KOPT-K1 (cell line): ENCODE results near the gene DGKI.

Experiments
- H3K27ac ChIP-seq: fragments of 200-600 bp; sonication (generic); 2 replicates; pipeline ENCODE4 v1.5.1; 2016; ENCODE audit warnings: antibody characterized with exemption, mild to moderate bottlenecking, low read depth, low read length; ENCODE audit not compliant: poor library complexity, severe bottlenecking
- H3K36me3 ChIP-seq: fragments of 200-600 bp; sonication (generic); 2 replicates; pipeline ENCODE4 v1.5.1; 2017; ENCODE audit warnings: antibody characterized with exemption, mild to moderate bottlenecking, low read length, moderate library complexity; ENCODE audit not compliant: insufficient read depth
- H3K9me3 ChIP-seq: fragments of 200-600 bp; sonication (generic); 2 replicates; pipeline ENCODE4 v1.5.1; 2017; ENCODE audit warnings: antibody characterized with exemption, low read length, mild to moderate bottlenecking; ENCODE audit not compliant: insufficient read depth, poor library complexity, severe bottlenecking

The DGKI gene

DNA sequence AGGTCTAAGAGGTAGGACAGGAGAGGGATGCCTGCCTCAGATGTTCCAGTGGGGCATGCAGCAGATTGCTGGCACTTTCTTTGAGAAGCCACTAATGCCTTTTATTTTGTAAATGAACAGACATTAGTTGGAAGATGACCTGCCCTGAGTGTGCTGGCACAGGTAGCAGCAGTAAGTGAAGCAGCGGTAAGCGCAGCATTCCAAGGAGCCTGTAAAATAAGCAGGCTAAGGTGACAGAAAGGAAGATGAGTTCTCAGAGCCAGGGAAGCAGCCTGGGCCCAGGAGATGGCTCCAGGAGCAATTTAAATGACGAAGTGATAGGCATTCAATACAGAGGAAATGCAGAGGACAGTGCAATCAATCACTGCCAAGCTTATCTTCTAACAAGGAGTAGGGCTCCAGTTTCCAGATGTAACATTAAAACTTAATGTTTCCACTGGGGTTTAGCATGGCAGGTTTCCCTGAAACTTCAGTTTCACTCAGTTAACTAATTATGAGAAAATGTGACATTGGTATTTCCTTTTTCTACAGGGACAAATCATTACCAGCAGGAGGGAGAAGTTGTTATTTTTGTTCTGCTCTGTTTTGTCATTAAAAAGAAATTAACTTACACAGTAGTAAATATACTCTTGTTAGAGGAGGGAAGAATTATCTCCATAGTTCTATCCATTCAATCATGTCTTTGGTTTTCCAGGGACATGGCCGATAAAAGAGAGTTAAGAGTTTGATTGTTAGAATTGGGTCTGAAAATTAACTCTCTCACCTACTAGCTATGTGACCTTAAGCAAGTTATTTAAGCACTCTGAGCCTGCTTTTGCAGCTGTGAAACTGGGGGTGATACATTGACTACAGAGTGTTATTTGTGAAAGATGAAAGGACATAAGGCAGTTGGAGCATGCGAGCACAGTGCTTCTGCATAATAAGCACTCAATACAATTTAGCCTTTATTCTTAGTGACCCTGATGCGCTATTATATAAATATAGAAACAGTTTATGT is 406.6 kb downstream of the DGKI start:
- Histone ChIP-seq H3K36me3 (no peaks in the 10 kb centered on the region), H3K9me3 (no peaks in the 10 kb centered on the region), H3K27ac (no peak overlapping the region)

DNA sequence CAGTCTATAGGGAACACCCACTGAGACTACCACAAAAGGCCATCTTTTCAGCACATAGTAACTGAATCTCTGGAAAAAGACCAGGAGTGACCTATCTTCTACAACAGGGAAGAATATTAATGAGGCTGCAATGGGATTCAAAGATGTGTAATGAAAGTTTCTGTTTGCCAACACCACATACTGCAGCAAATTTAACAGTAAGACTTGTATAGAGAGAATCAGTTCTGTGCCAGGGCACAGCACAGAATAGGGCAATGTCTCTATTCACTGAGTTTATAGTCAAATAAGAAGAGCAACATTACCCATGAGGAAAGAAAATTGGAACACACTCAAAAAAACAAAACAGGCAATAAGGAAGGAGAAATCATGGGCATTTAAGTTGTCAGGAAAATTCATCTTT is 411.8 kb downstream of the DGKI start:
- H3K36me3 ChIP-seq, result no peaks in the 10 kb centered on the region
- H3K9me3 ChIP-seq, result no peaks in the 10 kb centered on the region
- H3K27ac ChIP-seq, result no peak overlapping the region

GRCh38 chr7:137434530-137434929 is 412.2 kb downstream of the DGKI start:
- no peak overlapping the region for H3K27ac ChIP-seq
- no peaks in the 10 kb centered on the region for H3K9me3 ChIP-seq
- no peaks in the 10 kb centered on the region for H3K36me3 ChIP-seq

GRCh38 chr7:137423321-137423720 is 423.5 kb downstream of the DGKI start:
- Histone ChIP-seq H3K36me3 (no peaks in the 10 kb centered on the region), H3K27ac (no peak overlapping the region), H3K9me3 (no peaks in the 10 kb centered on the region)

GRCh38 chr7:137421366-137421765 is 425.4 kb downstream of the DGKI start:
- H3K36me3 ChIP-seq, result no peaks in the 10 kb centered on the region
- H3K27ac ChIP-seq, result no peak overlapping the region
- no peaks in the 10 kb centered on the region for H3K9me3 ChIP-seq

GRCh38 chr7:137418841-137419240 is 427.9 kb downstream of the DGKI start:
- Histone ChIP-seq H3K27ac (no peak overlapping the region), H3K9me3 (no peaks in the 10 kb centered on the region), H3K36me3 (no peaks in the 10 kb centered on the region)

GRCh38 chr7:137417464-137417863 is 429.3 kb downstream of the DGKI start:
- H3K27ac ChIP-seq, result no peak overlapping the region
- H3K9me3 ChIP-seq, result no peaks in the 10 kb centered on the region
- no peaks in the 10 kb centered on the region for H3K36me3 ChIP-seq

- no peaks in the 10 kb centered on the region for H3K9me3 ChIP-seq
- H3K36me3 ChIP-seq, result no peaks in the 10 kb centered on the region
- no peak overlapping the region for H3K27ac ChIP-seq
Observed at GRCh38 chr7:137413901-137414300, 432.9 kb downstream of the DGKI start.

DNA sequence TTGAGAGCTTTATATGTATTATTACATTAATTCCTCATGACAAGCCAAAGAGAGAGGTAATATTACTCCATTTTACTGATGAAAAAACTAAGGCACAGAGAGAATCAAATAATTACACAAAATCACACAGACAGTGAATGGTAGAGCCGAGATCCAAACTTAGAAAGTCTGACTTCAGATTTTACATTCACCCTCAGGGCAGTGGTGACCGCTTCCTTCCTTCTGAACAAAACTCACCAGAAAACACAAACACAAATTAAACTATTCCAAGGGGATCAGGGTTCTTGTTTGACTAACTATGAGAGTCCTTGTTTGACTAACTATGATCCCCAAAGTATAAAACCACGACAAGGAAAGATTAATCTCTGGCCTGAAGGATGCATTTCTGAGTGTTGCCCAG is 435.3 kb downstream of the DGKI start:
- no peaks in the 10 kb centered on the region for H3K36me3 ChIP-seq
- H3K27ac ChIP-seq, result no peak overlapping the region
- no peaks in the 10 kb centered on the region for H3K9me3 ChIP-seq

GRCh38 chr7:137408126-137408525 is 438.6 kb downstream of the DGKI start:
- H3K9me3 ChIP-seq, result no peaks in the 10 kb centered on the region
- no peak overlapping the region for H3K27ac ChIP-seq
- no peaks in the 10 kb centered on the region for H3K36me3 ChIP-seq

- Histone ChIP-seq H3K36me3 (no peaks in the 10 kb centered on the region), H3K9me3 (no peaks in the 10 kb centered on the region), H3K27ac (no peak overlapping the region)
Observed at GRCh38 chr7:137407078-137407477, 439.7 kb downstream of the DGKI start.

DNA sequence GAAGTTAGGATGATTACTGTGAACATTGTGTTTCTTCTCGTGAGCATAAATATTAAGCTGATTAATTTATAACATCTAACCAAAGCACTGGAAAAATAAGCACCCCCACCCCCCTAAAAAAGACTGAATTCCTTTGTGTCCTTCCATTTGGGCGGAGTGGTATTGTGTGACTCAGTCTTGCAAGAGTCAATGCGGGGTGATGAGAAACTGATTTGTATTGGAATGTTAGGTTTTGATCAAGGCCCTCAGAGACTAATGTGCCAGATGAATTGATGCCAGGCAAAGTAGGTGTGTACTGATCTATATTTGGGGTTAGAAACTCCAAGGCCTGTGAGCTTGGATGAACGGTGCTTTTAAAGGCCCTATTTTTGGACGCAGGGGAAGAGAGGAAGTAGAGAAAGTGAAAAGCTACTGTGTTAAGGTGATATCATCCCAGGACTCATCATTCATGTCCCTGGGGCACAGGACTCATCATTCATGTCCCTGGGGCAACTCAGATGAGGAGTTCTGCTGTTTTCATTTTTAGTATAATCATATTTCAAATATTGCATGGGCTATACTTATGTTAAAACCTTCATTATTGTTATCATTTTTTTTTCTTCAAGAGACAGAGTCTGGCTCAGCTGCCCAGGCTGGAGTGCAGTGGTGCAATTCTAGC is 442.0 kb downstream of the DGKI start:
- no peaks in the 10 kb centered on the region for H3K36me3 ChIP-seq
- H3K9me3 ChIP-seq, result no peaks in the 10 kb centered on the region
- no peak overlapping the region for H3K27ac ChIP-seq

DNA sequence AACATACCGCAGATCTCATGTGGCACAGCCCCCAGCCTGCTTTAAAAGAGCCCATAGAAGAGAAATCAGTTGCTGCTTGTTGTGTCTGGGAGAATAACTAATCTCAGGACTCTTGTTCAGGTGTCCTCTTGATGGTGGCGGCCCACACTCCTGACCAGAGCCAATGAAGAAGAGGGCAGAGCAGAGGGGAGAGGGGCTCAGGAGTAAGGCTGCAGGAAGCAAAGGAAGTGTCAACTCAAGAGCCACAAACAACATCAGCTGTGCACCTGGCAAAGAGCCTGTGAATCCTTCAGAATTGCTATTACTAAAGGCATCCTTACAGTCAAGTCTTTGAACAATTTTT is 443.4 kb downstream of the DGKI start:
- Histone ChIP-seq H3K27ac (no peak overlapping the region), H3K36me3 (no peaks in the 10 kb centered on the region), H3K9me3 (no peaks in the 10 kb centered on the region)

DNA sequence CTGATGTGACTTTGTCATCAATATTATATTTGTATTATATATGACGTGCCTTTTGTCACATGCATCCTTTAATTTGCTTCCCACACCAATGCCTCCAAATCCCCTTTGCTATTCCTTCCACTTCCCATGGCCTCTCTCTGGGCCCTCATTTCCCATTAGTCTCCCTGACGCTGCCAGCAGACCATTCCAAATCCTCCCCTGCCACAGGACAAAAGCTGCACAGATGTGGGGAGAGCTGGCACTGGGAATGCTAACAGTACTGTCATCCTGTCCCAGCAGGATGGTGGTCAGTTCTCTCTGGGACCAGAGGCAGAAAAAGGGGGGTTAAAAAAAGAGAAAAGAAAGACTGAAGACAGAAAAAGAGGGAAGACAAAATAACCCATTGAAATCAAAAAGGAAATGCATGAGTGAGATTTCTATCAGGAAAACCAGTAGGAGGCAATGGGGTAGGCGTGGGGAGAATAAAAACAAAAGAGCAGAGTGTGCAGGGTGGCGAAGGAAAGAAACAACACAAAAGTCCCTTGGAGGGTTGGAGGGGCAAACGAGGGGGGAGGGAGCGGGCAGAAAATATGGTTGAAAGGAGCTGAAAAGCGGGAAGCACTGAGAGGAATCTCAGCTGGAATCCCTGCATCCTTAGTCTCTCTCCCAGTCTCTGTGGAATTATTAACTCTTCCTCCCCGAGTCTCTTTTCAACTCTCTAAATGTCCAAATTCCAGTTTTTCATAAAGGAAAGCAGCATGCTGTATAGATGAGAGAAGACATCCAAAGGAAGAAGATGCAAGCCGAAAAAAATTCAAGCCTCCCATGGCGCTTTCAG is 444.0 kb downstream of the DGKI start:
- Histone ChIP-seq H3K9me3 (no peaks in the 10 kb centered on the region), H3K36me3 (no peaks in the 10 kb centered on the region), H3K27ac (no peak overlapping the region)
